Lower lobe of right lung (tissue), 2 donors: ENCODE measurements around the gene MSRB1. TPM values are rescaled to one million over a fixed set of nuclear protein-coding genes. Genes with fewer than 3 reads are reported as not detected.

Source experiments
- ATAC-seq, 2 donors: fragments of 200-7000 bp; cut with Tn5 transposase; one replicate each; pipeline ENCODE4 v1.9.1; 2020 to 2022; ENCODE audit warnings: mild to moderate bottlenecking in 2 of 2, moderate library complexity in 2 of 2
- DNase-seq: peaks from one replicate; pipeline ENCODE4 v3.0.0-alpha.2; 2020
- H3K27ac ChIP-seq: fragments of 200-600 bp; one replicate; pipeline ENCODE4 v1.8.0; 2022
- H3K27me3 ChIP-seq: fragments of 200-600 bp; one replicate; pipeline ENCODE4 v1.8.0; 2022; ENCODE audit warnings: low read depth
- H3K36me3 ChIP-seq: fragments of 200-600 bp; one replicate; pipeline ENCODE4 v1.8.0; 2022; ENCODE audit warnings: mild to moderate bottlenecking
- H3K4me1 ChIP-seq: fragments of 200-600 bp; one replicate; pipeline ENCODE4 v1.8.0; 2022
- H3K4me3 ChIP-seq: fragments of 200-600 bp; one replicate; pipeline ENCODE4 v1.8.0; 2022; ENCODE audit warnings: mild to moderate bottlenecking
- H3K9me3 ChIP-seq: fragments of 200-600 bp; one replicate; pipeline ENCODE4 v1.8.0; 2022
- intact Hi-C: fragments of 100-400 bp; cut with DNase I; formaldehyde crosslinking; loops from one replicate; pipeline ENCODE4 v1.11.0; 2022
- total RNA-seq: library from RNA; stranded (reverse); fragmentation: NEBNext Ultra II Directional; extraction: Animal tissue kit (Norgen Biotek cat#: 25700); gene quantifications from one replicate; pipeline ENCODE4 v1.2.1, GENCODE V29; 2021
- TF ChIP-seq, protein P1 (sequence below): fragments of 200-600 bp; IDR thresholded peaks from one replicate; pipeline ENCODE4 v1.8.0; 2022; ENCODE audit warnings: antibody characterized with exemption, mild to moderate bottlenecking
- donor health status: DM: no; HTN: yes; CAD: no; lungs with severe emphysema.

The MSRB1 gene
- total RNA-seq, 1 donor from 2014 or later, result 35.1 TPM

DNA sequence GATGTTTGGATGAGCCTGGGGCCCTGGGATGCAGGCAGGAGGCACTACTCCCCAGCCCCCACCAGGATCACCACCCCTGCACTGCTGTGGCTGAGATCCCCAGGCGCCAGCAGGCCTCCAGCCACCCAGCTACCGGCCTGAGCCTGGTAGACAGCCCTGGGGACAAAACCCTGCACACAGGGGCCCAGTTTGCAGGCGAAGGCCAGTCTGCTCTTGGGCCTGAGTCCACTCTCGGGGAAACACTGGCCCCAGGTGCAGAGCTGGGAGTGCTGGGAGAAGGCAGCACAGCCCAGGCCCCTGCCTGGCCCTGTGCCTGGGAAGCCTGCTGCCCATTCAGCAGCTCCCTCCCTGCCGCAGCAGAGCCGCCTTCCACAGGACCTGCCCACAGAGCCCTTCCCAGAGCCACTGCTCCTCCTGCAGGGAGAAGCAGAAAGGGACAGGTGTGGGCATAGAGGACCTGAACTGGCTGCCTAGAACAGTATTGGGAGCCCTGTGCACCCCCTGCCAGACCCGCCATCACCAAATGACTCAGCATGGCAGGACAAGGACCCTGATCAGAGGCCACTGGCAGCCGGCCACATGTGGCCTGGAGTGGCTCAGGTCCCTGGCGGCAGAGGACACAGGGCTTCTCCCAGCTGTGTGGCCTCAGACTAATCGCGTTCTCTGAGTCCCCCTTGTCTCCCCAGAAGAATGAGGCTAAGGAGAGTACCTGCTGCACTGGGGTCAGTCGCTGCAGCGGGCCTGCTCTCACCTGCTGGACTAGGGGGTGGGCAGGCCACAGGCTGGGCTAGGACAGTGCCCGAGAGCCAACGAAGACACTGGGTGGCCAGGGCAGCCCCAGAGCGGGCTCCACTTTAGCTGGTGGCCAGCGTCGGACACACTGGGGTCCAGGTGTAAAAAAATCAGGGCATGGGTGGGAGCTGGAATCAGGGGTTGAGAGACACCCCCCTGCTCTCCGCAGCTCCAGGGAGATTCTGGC lies 10.7 kb downstream of the MSRB1 start:
- Histone ChIP-seq H3K4me1 (peaks cover 6% of the 10 kb centered on the region), H3K27me3 (peaks cover 8% of the 10 kb centered on the region), H3K4me3 (no peak overlapping the region), H3K36me3 (peaks cover 6% of the 10 kb centered on the region), H3K27ac (no peak overlapping the region), H3K9me3 (no peaks in the 10 kb centered on the region)
- intact Hi-C loops, result no loop called here
- no peak for ATAC-seq
- DNase-seq, result no peak
- TF ChIP-seq, protein P1, sequence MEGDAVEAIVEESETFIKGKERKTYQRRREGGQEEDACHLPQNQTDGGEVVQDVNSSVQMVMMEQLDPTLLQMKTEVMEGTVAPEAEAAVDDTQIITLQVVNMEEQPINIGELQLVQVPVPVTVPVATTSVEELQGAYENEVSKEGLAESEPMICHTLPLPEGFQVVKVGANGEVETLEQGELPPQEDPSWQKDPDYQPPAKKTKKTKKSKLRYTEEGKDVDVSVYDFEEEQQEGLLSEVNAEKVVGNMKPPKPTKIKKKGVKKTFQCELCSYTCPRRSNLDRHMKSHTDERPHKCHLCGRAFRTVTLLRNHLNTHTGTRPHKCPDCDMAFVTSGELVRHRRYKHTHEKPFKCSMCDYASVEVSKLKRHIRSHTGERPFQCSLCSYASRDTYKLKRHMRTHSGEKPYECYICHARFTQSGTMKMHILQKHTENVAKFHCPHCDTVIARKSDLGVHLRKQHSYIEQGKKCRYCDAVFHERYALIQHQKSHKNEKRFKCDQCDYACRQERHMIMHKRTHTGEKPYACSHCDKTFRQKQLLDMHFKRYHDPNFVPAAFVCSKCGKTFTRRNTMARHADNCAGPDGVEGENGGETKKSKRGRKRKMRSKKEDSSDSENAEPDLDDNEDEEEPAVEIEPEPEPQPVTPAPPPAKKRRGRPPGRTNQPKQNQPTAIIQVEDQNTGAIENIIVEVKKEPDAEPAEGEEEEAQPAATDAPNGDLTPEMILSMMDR, result no peak

DNA sequence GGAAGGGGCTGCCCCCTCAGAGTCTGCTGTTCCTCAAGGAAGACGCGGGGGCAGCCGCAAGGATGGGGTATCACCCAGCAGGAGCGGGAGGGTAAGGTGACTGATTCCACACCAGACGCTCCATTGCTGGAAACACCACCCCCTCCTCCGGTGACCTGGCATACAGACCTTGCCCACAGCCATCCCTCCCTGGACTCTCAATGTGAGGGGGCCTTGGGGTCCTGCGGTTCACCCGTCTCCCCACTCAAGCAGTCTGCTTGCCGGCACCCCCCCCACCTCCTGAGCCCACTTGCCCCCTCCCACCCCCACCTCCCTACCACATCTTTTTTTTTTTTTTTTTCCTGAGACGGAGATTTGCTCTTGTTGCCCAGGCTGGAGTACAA lies 12.7 kb downstream of the MSRB1 start:
- intact Hi-C loops, result no loop called here
- Histone ChIP-seq H3K4me3 (no peak overlapping the region), H3K4me1 (peaks cover 6% of the 10 kb centered on the region), H3K9me3 (no peaks in the 10 kb centered on the region), H3K27me3 (peaks cover 12% of the 10 kb centered on the region), H3K27ac (no peak overlapping the region), H3K36me3 (no peaks in the 10 kb centered on the region)
- DNase-seq, result no peak
- ATAC-seq, result no peak
- TF ChIP-seq, protein P1, result no peak

DNA sequence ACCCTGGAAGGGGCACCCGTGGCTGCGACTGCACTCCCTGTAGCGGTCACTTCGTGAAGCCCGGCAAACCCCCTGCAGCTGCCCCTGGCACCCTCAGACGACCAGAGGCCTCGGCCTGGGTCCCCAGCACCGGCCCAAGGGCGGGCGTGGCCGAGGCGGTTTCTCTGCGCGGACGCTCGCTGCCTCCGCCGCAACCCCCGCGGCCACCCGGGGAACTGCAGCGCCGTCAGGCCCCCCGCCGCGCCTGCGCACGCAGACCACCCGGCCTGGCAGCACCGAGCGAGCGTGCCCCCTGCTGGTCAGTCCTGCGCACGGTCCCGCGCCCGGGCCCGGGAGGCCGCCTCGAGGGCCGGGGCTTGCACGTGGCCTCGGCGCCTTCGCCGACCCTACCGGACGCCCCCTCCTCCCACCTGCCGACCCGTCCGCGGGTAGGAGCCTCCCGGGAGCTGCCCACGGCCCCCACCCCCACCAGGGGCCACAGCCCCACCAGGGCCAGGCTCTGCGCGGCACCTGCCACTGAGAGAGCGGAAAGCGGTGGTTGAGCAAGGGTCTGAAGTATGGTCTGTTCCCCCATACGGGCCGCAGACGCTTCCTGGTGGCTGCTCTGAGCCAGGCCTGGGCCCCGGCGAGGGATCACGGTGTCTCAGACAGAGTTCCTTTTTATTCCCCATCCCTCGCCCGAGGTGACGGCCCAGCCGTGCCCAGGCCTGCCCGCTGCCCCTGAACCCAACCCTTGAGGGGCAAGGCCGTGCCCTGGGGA lies 13.2 kb downstream of the MSRB1 start:
- Histone ChIP-seq H3K4me1 (peaks cover 6% of the 10 kb centered on the region), H3K4me3 (peak overlapping the region; percentile 64), H3K27me3 (peaks cover 13% of the 10 kb centered on the region), H3K36me3 (no peaks in the 10 kb centered on the region), H3K27ac (peak overlapping the region; percentile 80), H3K9me3 (no peaks in the 10 kb centered on the region)
- peak; percentile 94 for DNase-seq
- TF ChIP-seq, protein P1, result peak; percentile 100
- peak; percentile 97 to 99 for ATAC-seq
- intact Hi-C loops, result no loop called here

DNA sequence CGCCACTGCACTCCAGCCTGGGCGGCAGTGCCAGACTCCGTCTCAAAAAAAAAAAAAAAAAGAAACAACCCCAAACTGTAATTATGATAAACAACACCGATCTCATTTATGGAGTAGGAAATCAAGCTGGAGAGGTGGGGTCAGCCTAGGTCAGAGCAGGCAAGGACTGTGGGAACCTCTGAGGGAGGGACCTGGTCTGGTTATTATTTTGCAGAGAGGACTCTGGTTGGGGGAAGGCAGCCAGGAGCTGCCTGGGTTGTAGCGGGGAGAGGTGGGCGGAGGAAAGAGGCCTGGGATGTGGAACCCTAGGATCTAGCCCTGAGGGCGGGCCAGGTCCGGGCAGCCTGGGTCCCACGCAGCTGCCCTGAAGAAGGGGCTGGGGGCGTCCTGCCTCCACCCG lies 13.9 kb downstream of the MSRB1 start:
- H3K27me3 ChIP-seq, result peaks cover 13% of the 10 kb centered on the region
- peak overlapping the region; percentile 80 for H3K27ac ChIP-seq
- peaks cover 6% of the 10 kb centered on the region for H3K4me1 ChIP-seq
- ATAC-seq (peak; percentile 56 to 65), DNase-seq (no peak)
- H3K9me3 ChIP-seq, result no peaks in the 10 kb centered on the region
- intact Hi-C loops, result no loop called here
- TF ChIP-seq, protein P1, result no peak
- H3K4me3 ChIP-seq, result peak overlapping the region; percentile 64
- no peaks in the 10 kb centered on the region for H3K36me3 ChIP-seq

DNA sequence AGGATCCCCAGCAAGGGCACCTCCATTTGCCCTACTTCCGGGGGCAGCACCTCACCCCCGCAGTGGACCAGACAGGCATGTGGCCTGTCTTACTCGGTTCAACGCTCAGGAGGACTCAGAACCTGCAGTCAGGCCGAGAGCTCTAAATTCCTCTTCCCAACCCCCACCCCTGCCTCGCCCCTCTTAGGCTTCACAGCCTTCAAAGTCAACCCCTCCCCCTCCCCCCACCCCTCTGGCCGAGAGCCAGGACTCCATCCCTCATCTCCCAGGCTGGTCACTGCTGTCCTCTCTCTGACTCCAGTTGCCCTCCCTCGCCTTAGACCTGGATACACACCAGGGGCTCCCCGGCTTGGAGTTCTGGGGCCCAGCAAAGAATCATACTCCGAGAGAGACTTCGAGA lies 16.7 kb downstream of the MSRB1 start:
- intact Hi-C loops, result no loop called here
- Histone ChIP-seq H3K36me3 (no peaks in the 10 kb centered on the region), H3K4me3 (no peak overlapping the region), H3K27me3 (peaks cover 29% of the 10 kb centered on the region), H3K27ac (no peak overlapping the region), H3K4me1 (peaks cover 12% of the 10 kb centered on the region), H3K9me3 (no peaks in the 10 kb centered on the region)
- TF ChIP-seq, protein P1, result no peak
- no peak for DNase-seq
- ATAC-seq, result no peak
